ENCODE results near the gene PFAS. TPM values are rescaled to one million over a fixed set of nuclear protein-coding genes. Genes with fewer than 3 reads are reported as not detected.

The PFAS gene
- total RNA-seq, 1 experiment from 2014 or later = 246 TPM

DNA sequence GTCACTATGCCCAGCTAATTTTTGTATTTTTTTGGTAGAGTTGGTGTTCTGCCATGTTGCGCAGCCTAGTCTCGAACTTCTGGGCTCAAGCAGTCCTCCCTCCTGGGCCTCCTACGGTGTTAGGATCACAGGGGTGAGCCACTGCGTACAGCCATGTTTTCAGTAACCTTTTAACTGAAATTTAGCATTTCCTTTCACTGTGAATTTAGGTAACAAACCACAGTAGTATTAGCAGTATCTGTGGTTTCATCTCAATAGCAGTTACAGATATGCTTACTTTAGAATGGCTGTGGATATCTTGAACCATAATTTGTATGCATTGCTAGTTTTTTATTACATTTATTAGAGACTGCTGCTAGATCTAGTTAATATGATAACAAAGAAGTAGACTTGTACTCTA, 35.0 kb downstream of the PFAS start (continued):
- TF ChIP-seq, protein P1, sequence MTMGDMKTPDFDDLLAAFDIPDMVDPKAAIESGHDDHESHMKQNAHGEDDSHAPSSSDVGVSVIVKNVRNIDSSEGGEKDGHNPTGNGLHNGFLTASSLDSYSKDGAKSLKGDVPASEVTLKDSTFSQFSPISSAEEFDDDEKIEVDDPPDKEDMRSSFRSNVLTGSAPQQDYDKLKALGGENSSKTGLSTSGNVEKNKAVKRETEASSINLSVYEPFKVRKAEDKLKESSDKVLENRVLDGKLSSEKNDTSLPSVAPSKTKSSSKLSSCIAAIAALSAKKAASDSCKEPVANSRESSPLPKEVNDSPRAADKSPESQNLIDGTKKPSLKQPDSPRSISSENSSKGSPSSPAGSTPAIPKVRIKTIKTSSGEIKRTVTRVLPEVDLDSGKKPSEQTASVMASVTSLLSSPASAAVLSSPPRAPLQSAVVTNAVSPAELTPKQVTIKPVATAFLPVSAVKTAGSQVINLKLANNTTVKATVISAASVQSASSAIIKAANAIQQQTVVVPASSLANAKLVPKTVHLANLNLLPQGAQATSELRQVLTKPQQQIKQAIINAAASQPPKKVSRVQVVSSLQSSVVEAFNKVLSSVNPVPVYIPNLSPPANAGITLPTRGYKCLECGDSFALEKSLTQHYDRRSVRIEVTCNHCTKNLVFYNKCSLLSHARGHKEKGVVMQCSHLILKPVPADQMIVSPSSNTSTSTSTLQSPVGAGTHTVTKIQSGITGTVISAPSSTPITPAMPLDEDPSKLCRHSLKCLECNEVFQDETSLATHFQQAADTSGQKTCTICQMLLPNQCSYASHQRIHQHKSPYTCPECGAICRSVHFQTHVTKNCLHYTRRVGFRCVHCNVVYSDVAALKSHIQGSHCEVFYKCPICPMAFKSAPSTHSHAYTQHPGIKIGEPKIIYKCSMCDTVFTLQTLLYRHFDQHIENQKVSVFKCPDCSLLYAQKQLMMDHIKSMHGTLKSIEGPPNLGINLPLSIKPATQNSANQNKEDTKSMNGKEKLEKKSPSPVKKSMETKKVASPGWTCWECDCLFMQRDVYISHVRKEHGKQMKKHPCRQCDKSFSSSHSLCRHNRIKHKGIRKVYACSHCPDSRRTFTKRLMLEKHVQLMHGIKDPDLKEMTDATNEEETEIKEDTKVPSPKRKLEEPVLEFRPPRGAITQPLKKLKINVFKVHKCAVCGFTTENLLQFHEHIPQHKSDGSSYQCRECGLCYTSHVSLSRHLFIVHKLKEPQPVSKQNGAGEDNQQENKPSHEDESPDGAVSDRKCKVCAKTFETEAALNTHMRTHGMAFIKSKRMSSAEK (CRISPR knock-in tag; IDR thresholded peaks at IDR 0.05; ENCODE audit: borderline replicate concordance) = no peak
- no peak for TF ChIP-seq NR2C2 (CRISPR knock-in tag; IDR thresholded peaks at IDR 0.05)
- TF ChIP-seq, protein P2, sequence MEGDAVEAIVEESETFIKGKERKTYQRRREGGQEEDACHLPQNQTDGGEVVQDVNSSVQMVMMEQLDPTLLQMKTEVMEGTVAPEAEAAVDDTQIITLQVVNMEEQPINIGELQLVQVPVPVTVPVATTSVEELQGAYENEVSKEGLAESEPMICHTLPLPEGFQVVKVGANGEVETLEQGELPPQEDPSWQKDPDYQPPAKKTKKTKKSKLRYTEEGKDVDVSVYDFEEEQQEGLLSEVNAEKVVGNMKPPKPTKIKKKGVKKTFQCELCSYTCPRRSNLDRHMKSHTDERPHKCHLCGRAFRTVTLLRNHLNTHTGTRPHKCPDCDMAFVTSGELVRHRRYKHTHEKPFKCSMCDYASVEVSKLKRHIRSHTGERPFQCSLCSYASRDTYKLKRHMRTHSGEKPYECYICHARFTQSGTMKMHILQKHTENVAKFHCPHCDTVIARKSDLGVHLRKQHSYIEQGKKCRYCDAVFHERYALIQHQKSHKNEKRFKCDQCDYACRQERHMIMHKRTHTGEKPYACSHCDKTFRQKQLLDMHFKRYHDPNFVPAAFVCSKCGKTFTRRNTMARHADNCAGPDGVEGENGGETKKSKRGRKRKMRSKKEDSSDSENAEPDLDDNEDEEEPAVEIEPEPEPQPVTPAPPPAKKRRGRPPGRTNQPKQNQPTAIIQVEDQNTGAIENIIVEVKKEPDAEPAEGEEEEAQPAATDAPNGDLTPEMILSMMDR (IDR thresholded peaks at IDR 0.05) = no peak
- TF ChIP-seq, protein P3, sequence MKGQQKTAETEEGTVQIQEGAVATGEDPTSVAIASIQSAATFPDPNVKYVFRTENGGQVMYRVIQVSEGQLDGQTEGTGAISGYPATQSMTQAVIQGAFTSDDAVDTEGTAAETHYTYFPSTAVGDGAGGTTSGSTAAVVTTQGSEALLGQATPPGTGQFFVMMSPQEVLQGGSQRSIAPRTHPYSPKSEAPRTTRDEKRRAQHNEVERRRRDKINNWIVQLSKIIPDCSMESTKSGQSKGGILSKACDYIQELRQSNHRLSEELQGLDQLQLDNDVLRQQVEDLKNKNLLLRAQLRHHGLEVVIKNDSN (CRISPR knock-in tag; IDR thresholded peaks at IDR 0.05) = no peak
- TF ChIP-seq, protein P4, sequence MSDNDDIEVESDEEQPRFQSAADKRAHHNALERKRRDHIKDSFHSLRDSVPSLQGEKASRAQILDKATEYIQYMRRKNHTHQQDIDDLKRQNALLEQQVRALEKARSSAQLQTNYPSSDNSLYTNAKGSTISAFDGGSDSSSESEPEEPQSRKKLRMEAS (CRISPR knock-in tag; IDR thresholded peaks at IDR 0.05) = no peak
- TF ChIP-seq, protein P5, sequence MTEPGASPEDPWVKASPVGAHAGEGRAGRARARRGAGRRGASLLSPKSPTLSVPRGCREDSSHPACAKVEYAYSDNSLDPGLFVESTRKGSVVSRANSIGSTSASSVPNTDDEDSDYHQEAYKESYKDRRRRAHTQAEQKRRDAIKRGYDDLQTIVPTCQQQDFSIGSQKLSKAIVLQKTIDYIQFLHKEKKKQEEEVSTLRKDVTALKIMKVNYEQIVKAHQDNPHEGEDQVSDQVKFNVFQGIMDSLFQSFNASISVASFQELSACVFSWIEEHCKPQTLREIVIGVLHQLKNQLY (CRISPR knock-in tag; IDR thresholded peaks at IDR 0.05) = no peak

DNA sequence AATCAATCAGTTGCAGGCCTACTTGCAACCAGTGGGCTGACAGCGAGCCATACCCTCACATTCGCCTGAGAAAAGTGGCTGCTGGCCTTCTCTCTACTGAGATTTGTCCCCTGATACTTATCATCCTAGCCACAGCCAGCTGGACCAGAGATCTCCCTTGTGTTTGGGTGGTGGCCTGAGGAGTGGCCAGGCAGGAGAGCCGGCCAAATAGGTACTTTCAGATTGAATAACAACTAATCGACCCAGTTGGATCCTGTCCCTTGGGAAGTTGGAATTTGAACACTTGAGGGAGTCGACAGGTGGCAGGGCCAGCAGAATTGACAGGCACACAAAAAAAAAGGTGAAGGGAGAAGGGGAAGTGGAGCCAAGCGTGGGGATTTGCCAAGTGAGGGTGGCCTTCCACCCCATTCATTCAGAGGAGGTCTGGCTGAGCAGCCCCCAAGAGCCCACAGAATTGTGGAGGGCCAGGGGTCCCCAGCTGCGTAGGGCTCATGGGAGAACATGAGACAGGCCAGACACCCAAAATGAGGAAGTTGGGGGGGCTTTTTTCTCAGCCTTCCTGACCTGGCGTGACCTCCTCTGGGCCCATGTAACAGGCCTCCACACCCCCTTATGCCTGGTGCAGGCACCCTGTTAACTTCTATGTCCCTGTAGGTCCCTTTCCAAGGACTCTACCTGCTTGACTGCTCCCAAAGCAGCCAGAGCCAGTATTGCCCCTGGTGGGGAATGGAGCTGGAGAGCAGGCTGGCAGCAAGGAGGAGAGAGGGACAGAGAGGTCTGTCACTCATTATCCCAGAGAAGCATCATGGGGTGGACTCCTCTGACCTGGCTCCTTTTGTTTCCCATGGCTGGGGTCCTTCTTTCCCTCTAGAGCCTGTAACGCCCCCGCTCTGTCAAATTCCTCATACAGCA, 36.4 kb downstream of the PFAS start:
- ATAC-seq (no peak), DNase-seq (ENCODE audit: low spot score) (no peak)
- no peaks in the 10 kb centered on the region; the same call in 1 of the 2 replicates for H3K27me3 Mint-ChIP-seq (ENCODE audit: low read depth)
- ChIA-PET POLR2A (no interaction called here), CTCF (interaction anchor here (1.2 to 1.9 kb wide), 2 partner anchors 10 to 15 kb away, joined by 3 to 7 read pairs; partner anchors contain the start of gene SLC25A35)
- no peak for TF ChIP-seq ZNF232 (CRISPR knock-in tag; IDR thresholded peaks at IDR 0.05)
- no peak for TF ChIP-seq ESRRA (CRISPR knock-in tag; IDR thresholded peaks at IDR 0.05; ENCODE audit: borderline replicate concordance)
- TF ChIP-seq, protein P6, sequence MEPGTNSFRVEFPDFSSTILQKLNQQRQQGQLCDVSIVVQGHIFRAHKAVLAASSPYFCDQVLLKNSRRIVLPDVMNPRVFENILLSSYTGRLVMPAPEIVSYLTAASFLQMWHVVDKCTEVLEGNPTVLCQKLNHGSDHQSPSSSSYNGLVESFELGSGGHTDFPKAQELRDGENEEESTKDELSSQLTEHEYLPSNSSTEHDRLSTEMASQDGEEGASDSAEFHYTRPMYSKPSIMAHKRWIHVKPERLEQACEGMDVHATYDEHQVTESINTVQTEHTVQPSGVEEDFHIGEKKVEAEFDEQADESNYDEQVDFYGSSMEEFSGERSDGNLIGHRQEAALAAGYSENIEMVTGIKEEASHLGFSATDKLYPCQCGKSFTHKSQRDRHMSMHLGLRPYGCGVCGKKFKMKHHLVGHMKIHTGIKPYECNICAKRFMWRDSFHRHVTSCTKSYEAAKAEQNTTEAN (CRISPR knock-in tag; IDR thresholded peaks at IDR 0.05) = no peak
- TF ChIP-seq, protein P7, sequence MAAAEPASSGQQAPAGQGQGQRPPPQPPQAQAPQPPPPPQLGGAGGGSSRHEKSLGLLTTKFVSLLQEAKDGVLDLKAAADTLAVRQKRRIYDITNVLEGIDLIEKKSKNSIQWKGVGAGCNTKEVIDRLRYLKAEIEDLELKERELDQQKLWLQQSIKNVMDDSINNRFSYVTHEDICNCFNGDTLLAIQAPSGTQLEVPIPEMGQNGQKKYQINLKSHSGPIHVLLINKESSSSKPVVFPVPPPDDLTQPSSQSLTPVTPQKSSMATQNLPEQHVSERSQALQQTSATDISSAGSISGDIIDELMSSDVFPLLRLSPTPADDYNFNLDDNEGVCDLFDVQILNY (CRISPR knock-in tag; IDR thresholded peaks at IDR 0.05) = no peak
- TF ChIP-seq NFATC4 (CRISPR knock-in tag; IDR thresholded peaks at IDR 0.05) = no peak
- TF ChIP-seq ZNF671 (CRISPR knock-in tag; IDR thresholded peaks at IDR 0.05) = no peak
- TF ChIP-seq, protein P8, sequence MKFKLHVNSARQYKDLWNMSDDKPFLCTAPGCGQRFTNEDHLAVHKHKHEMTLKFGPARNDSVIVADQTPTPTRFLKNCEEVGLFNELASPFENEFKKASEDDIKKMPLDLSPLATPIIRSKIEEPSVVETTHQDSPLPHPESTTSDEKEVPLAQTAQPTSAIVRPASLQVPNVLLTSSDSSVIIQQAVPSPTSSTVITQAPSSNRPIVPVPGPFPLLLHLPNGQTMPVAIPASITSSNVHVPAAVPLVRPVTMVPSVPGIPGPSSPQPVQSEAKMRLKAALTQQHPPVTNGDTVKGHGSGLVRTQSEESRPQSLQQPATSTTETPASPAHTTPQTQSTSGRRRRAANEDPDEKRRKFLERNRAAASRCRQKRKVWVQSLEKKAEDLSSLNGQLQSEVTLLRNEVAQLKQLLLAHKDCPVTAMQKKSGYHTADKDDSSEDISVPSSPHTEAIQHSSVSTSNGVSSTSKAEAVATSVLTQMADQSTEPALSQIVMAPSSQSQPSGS (CRISPR knock-in tag; IDR thresholded peaks at IDR 0.05; ENCODE audit: borderline replicate concordance, low read depth) = no peak
- TF ChIP-seq, protein P9, sequence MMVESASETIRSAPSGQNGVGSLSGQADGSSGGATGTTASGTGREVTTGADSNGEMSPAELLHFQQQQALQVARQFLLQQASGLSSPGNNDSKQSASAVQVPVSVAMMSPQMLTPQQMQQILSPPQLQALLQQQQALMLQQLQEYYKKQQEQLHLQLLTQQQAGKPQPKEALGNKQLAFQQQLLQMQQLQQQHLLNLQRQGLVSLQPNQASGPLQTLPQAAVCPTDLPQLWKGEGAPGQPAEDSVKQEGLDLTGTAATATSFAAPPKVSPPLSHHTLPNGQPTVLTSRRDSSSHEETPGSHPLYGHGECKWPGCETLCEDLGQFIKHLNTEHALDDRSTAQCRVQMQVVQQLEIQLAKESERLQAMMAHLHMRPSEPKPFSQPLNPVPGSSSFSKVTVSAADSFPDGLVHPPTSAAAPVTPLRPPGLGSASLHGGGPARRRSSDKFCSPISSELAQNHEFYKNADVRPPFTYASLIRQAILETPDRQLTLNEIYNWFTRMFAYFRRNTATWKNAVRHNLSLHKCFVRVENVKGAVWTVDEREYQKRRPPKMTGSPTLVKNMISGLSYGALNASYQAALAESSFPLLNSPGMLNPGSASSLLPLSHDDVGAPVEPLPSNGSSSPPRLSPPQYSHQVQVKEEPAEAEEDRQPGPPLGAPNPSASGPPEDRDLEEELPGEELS (CRISPR knock-in tag; IDR thresholded peaks at IDR 0.05) = no peak
- peaks cover 19% of the 10 kb centered on the region for H3K4me1 Mint-ChIP-seq
- no peaks in the 10 kb centered on the region for H3K9me3 Mint-ChIP-seq
- H3K4me3 Mint-ChIP-seq = no peak overlapping the region
- H3K27ac Mint-ChIP-seq = 0 out of 2 replicates have a peak overlapping the region, but pooled peaks have one; percentile 71
- no peaks in the 10 kb centered on the region; the same call in 1 of the 2 replicates for H3K36me3 Mint-ChIP-seq

Measured in WTC11 (cell line).